AG20443 (cell line): ENCODE measurements around the gene ZNF816.
A peak's percentile ranks its signal among the peaks of the same experiment; 100 is the strongest.
"Not testable (repeated sequence)": the region's sequence is repeated elsewhere in the genome, so short reads cannot be mapped to it uniquely, and the experiment has no call there.

Experiments used
- DNase-seq: peaks from one replicate; pipeline ENCODE4 v3.0.0; 2012; ENCODE audit warnings: low spot score, mixed read lengths

The ZNF816 gene

DNA sequence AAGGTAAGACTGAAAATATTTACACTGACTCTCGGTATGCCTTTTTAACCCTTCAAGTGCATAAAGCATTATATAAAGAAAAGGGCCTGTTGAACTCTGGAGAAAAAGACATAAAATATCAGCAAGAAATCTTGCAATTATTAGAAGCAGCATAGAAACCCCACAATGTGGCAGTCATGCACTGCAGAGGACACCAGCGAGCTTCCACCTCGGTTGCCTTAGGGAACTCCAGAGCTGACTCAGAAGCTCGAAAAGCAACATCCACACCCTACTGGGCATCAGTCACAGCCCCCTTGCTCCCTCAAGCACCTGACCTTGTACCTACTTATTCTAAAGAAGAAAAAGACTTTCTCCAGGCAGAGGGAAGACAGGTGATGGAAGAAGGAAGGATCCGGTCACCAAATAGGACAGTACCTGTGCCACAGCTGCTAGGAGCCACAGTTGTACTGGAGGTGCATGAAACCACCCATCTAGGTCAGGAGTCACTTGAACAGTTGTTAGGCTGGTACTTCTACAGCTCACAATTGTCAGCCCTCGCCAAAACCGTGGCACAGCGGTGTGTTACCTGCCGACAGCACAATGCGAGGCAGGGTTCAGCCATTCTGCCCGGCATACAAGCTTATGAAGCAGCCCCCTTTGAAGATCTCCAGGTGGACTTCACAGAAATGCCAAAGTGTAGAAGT lies 2.9 kb downstream of the ZNF816 start:
- DNase-seq, result no peak

DNA sequence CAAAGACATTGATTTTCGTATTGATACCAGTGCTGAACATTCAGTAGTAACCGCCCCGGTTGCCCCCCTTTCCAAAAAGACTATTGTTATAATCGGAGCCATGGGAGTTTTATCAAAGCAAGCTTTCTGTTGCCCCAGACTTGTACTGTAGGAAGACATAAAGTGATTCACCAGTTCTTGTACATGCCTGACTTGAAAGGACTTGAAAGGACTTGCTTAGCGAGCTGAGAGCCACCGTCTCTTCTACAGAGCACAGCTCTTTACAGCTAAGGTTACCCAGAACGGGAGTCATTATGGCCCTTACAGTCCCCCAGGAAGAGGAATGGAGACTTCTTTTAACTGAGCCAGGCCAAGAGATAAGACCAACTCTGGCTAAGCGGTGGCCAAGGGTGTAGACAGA lies 5.1 kb downstream of the ZNF816 start:
- no peak for DNase-seq

DNA sequence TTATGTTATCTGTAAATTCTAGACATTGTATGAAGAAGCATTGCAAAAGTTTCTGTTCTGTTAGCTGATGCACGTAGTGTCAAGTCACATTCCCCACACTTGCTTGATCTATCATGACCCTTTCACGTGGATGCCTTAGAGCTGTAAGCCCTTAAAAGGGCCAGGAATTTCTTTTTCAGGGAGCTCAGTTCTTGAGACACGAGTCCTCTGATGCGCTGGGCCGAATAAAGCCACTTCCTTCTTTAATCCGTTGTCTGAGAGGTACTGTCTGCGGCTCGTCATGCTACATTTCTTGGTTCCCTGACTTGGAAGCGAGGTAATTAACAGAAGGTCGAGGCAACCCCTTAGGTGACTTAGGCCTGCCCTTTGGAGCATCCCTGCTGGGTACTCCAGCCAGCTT lies 5.8 kb downstream of the ZNF816 start:
- DNase-seq, result no peak

DNA sequence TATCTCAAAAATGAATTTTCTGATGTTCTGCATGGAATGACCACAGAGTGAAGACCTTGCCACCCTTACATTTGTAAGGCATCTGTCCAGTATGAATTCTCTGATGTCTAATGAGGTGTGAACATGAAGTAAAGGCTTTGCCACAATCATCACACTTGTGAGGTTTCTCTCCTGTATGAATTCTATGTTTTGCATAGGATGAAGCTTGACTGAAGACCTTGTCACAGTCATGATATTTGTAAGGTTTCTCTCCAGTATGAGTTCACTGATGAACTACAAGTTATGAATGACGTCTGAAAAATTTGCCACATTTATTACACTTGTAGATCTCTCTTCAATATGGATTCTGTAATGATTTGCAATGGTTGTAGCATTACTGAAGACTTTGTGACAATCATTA lies 13.3 kb downstream of the ZNF816 start:
- DNase-seq, result no peak

DNA sequence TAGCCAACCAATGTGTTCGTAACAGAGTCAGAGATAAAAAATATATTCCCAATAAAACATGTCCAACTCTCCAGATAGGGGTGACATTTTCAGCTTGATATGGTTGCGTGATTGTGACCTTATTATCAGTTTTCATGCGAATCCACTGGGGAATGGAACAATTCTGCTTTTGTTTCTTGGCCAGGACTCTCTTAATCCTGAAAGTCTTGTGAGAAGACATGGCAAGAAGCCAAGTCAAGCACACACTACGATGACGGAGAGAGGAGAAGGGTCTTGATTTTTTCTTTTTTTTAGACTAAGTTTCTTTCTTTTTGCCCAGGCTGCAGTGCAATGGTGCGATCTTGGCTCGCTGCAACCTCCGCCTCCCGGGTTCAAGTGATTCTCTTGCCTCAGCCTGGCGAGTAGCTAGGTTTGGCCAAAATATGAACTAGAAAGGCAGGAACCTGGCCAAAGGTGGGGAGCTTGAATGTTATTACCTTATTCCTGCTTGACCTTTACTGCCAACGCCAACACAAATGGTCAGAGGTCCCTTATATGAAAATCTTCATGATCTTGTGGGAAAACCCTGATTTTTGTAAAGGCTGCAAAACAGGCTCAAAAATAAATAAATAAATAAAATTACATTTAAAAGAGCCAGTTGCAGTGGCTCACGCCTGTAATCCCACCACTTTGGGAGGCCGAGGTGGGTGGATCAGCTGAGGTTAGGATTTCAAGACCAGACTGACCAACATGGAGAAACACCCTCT lies 14.5 kb downstream of the ZNF816 start:
- DNase-seq, result no peak

DNA sequence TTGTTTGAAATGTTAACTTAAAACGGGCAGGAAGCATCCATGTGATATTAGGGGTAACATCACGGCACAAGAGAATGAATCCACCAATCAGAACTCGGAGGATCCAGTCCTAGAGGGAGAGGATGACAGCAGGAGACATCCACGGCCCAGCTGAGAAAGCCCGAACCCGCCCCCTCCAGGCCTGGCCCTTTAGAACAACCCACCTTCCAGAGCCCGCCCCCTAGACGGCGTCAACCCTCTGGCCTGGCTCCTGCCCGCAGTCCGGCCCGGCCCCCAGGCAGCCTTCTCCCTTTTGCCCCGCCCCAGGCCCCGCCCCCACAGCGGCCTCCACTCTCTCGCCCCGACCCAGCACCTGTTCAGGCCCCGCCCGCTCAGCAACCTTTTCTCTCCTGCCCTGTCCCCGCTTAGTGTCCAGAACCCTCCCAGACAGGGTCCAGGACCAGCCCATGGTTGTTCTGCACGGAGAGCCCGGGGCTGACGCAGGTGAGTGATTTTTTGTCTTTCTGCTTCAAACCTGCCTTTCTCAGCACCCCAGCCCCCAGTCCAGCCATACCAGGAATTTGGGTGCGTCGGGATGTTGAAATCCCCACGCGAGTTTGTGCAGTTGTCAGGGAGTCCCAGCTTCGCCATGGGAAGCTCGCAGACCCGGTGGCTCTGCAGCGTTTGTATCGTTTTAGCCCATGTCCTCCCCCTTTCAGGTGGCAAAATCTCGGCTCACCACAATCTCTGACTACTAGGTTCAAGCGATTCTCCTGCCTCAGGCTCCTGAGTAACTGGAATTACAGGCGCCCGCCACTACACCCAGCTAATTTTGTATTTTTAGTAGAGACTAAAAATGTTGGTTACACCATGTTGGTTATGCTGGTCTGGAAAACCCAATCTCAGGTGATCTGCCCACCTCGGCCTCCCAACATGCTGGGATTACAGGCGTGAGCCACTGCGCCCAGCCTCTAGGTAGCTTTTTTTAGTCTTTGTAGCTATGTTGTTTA lies 16.1 kb downstream of the ZNF816 start:
- DNase-seq, result peak; percentile 48

DNA sequence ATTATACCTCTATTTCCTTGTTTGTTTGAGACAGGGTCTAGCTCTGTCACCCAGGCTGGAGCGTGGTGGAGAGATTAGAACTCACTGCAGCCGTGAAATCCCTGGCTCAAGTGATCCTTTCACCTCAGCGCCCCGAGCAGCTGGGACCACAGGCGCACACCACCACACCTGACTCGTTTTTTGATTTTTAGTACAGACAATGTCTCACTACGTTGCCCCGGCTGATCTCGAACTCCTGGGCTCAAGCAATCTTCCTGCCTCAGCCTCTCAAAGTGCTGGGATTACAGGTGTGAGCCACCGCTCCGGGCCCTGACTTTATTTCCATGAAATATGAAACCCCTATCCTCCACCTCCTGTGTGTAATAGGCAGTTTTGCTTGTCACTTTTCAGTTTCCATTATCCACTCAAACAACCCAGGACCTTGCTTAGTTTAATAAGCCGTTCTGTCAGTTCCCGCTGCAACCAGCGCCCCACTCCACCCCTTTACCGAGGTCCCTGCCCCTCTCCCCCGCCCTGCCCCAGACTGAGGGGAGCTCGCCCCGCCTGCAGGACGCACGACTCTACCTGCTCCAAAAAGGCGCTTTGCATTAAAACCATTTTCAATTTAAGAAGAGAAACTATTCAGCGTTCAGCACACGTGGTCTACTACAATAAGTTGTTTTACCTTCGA lies 16.9 kb downstream of the ZNF816 start:
- DNase-seq, result no peak

DNA sequence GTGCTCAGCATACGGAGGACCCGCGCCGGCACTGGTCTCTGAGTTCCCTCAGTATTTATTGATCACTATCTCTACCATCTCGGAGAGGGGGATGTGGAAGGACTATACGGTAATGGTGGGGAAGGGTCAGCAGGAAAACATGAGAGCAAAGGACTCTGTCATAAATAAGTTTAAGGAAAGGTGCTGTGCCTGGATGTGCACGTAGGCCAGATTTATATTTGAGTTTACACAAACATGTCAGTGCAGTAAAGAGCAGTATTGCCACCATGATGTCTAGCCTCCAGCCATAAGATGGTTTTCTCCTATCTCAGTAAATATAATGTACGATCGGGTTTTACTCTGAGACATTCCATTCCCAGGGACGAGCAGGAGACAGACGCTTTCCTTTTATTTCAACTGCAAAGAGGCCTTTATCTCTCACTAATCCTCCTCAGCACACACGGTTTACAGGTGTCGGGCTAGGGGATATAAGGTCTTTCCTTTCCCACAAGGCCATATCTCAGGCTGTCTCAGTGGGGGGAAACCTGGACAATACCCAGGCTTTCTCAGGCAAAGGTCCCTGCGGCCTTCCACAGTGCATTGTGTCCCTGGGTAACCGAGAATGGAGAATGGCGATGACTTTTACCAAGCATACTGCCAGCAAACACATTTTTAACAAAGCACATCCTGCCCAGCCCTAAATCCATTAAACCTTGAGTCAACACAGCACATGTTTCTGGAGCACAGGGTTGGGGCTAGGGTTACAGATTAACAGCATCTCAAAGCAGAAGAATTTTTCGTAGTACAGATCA lies 17.8 kb downstream of the ZNF816 start:
- not testable (repeated sequence) for DNase-seq

DNA sequence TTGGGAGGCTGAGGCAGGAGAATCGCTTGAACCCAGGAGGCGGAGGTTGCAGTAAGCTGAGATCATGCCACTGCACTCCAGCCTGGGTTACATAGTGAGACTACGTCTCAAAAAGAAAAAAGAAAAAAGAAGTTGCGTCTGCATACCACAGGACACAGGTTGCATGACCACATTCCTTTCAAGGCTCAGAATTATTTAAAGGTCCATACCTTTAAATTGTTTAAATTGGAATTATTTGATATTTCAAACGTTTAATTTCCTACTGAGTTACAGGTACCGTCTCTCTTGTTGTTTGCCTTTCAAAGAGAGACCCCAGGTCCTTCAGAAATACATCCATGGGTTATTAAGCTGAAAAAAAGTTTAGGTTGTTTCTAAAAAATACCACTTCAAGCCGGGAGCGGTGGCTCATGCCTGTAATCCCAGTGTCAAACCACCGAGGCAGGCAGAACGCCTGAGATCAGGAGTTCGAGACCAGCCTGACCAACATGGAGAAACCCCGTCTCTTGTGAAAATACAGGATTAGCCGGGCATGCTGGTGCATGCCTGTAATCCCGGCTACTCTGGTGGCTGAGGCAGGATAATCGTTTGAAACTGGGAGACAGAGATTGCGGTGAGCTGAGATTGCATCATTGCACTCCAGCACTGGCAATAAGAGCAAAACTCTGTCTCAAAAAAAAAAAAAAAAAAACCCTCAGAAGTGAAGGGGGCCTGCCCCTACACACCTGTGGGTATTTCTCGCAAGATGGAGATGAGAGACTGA lies 18.6 kb downstream of the ZNF816 start:
- DNase-seq, result no peak

DNA sequence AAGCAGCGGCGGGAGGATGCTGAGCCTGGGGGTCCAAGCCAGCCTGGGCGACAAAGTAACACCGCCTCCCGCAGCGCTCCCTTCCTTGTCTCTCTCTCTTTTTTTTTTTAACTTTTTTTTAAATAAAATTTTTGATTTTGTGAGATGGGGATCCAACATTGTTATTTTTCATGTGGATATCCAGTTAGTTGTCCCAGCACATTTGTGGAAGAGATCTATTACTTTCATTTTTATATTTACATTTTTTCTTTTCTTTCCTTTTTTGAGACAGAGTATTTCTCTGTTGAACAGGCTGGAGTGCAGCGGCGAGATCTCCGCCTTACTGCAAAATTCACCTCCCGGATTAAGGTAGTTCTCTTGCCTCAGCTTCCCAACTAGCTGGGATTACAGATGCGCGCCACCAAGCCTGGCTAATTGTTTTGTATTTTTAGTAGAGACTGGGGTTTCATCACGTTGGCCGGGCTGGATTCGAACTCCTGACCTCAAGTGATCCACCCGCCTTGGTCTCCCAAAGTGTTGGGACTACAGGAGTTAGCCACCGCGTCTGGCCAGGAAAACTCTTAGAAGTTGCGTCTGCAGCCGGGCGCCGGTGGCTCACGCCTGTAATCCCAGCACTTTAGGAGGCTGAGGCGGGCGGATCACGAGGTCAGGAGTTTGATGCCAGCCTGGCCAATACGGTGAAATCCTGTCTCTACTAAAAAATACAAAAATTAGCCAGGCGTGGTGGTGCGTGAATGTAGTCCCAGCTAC lies 19.4 kb downstream of the ZNF816 start:
- no peak for DNase-seq

DNA sequence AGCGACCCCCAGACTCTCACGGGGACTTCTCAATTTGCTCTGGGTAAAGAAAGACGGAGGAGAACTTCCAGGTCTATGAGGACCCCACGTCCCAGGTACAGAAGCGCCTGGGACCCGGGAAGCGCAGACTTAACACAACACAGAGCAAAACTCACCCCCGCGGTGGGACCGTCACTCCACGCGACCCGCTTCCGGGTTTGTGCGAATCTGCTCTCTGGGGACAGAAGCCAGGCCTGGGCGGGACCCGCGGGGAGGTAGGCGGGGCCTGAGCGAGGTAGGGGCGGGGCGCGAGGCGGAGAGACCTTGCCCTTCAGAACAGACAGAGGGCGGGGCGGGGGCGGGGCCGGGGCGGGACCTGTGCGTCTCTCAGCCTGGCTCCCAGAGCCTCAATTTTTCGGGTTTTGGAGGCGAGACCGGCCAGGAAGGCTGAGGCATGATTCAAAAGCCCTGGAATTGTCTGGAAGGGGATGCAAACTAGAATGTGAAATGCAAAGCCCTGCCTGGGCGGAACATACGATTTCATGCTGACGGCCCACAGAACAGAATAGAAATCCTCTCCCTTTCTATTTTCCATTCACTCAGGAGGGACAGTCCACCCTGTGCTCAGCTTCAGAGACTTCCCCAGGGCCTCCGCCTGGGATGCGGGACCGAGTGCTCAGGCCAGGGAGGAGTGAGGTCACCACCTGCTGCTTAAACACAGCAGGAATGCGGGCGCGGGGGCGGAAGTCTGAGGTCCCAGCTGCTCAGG lies 20.1 kb downstream of the ZNF816 start:
- DNase-seq, result peak; percentile 93

DNA sequence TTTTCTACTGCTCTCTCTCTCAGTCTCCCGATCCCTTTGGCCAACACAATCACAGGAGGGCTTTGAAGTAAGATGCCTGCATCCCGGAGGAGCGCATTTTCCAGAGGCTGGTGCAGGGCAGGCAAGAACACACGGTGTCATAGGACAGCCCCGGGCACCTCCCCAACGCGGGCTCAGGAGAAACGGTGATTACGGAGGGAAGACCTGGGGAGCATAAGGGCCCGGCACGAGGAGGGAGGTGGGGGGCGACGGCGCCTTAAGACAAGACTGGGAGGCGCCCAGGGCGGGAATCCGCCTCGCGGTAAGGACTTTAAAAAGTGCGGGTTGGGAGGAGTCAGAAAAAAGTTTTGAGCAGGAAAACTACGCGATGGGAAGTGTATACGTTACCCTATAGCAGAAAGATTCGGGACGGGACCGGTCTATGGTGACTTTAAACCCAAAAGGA lies 20.7 kb downstream of the ZNF816 start:
- DNase-seq, result peak; percentile 12

DNA sequence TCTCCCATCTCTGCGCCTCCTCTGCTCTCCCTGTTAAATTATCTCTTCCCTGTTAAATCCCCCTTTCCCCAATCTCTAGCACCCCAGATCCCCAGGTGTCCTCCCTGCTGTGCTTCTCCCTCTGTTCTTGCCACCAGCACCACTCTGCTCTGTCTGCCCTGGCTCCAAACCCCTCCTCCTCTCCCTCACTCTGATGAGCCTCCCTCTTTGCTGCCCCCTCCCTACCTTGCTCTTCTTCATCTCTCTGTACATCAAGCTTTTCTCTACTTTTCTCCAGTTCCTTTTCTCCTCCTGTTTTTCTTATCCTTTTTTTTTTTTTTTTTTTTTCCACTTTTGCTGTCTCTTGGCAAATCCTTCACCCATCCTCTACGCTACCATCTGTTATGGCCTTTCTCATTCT lies 21.2 kb downstream of the ZNF816 start:
- DNase-seq, result not testable (repeated sequence)

DNA sequence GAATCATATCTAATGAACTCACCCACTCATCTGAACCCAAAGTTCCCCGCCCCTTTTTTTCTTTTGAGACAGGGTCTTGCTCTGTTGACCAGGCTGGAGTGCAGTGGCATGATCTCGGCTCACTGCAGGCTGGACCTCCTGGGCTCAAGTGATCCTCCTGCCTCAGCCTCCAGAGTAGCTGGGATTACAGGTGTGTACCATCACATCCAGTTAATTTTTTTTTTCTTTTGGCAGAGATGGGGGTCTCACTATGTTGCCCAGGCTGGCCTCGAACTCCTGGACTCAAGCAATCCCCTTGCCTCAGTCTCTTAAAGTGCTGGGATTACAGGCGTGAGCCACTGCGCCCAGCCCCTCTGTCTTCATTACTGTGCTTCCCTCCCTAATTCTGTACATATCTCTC lies 21.8 kb downstream of the ZNF816 start:
- not testable (repeated sequence) for DNase-seq

DNA sequence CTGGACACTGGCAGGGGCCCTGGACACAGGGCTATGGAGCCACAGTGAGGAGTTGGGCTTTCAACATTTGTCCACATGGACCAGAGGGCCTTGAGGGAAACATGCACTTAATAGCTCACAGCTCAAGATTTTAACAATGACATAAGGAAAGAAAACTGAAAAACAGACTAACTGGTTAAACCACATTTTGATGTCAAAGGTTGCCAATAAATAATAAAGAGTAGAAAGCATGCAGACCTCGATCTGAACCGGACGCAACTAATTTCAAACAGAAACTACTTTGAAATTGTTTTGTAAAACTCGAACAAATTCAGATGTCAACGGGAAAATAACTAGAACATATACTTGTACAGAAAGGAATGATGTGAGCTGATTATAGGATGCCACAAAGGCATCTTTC lies 23.9 kb downstream of the ZNF816 start:
- no peak for DNase-seq

DNA sequence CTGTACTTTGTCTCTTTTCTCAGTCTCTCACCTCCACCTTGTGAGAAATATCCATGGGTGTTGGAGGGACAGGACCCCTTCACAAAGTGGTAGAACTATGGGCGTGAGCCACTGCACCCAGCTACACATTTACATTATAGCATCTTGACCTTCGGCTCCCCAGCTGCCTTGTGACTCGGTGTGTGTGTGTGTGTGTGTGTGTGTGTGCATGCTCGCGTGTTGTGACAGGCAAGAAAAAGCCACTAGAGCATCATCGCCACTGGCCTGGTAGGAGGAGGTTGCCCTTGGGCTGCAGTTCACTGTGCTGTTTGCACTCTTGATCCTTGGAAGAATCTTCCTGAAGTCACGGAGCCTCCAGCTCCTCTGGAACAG lies 25.7 kb downstream of the ZNF816 start:
- DNase-seq, result no peak

DNA sequence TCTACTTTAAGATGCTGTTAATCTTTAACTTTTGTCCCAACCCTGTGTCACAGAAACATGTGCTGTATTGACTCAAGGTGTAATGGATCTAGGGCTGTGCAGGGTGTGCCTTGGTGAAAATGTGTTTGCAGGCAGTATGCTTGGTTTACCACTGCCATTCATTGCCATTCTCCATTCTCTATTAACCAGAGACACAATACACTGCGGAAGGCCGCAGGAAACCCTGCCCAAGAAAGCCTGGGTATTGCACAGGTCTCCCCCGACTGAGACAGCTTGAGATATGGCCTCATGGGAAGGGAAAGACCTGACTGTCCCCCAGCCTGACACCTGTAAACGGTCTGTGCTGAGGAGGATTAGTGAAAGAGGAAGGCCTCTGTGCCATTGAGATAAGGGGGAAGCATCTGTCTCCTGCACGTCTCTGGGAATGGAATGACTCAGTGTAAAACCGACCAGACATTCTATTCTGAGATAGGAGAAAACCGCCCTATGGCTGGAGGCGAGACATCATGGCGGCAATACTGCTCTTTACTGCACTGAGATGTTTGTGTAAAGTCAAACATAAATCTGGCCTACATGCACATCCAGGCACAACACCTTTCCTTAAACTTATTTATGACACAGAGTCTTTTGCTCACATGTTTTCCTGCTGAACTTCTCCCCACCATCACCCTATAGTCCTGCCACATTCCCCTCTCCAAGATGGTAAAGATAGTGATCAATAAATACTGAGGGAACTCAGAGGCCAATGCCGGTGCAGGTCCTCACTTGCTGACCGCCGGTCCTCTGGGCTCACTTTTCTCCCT lies 26.3 kb downstream of the ZNF816 start:
- no peak for DNase-seq

DNA sequence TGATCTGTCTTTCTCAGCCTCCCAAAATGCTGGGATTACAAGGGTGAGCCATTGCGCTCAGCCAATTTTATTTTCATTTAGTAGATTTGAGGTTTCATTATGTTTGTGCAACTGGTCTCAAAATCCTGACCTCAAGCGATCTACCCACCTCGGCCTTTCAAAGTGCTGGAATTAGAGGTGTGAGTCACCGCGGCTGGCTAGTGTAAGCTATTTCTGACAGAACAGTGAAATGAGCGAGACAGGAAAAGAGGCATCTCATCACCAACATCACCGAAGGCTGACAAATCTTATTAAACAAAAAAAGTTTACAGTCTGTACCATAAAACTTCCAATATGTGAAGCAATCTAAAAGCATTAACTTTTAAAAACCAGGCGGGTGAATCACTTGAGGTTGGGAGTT lies 27.2 kb downstream of the ZNF816 start:
- DNase-seq, result no peak
